GM12892 (cell line): ENCODE measurements around the gene FAM217A.

Experiments
- POLR2A ChIP-seq: IDR thresholded peaks from 2 replicates; pipeline ENCODE4 v1.6.1; 2011; ENCODE audit warnings: low read depth, low read length, control low read depth
- TAF1 ChIP-seq: IDR thresholded peaks from 2 replicates; pipeline ENCODE4 v1.6.1; 2011; ENCODE audit warnings: low read depth, mild to moderate bottlenecking, control low read depth, low read length, borderline replicate concordance

- TF ChIP-seq TAF1 (no peak), POLR2A (no peak)
These were observed at the start of gene FAM217A for GRCh38 chr6:4078691-4079471.
